Measurements from ENCODE around the gene CELF1. TPM values are rescaled to one million over a fixed set of nuclear protein-coding genes. Genes with fewer than 3 reads are reported as not detected.

Gene CELF1
- total and polyA plus RNA-seq, 9 of the 15 experiments (the other 6 are each of a cell fraction or from before 2014, with no cell fraction given): 11.3 to 142 (median 77.4) TPM

DNA sequence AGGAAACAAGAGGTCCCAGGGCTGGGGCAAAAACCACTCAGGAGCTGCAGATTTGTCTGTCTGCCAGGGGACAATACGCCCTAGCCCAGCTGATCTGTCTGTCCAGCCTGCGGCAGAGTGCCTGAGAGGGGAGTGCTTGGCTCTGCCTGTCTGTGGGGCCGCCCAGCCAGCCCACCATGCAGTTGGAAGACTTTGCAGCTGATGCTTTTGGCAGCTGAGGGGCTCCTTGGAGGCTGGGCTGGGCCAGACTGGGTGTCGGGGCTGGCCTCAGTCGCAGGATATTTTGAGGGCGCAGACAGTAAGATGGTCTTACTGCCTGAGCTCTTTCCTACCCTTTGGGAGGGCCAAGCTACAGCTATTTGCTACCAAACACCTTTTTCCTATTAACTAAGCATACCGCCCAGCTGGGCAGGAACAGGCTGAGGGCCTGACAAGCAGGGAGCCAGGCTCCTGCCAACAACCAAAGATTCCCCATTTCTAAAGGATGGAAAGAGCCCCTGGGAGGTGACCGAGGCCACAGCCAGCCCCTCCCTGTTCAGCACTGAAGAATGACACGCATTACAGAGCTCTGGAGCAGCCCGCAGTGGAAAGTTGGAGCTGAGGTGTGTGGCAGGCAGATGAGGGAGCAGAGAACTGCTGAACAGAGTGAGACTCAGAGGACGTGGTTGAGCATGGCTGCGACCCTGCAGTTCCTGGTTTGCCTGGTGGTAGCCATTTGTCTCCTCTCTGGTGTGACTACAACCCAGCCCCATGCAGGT is 33.3 kb upstream of the CELF1 start, which contains the start of gene FAM180B:
Gene FAM180B, plus strand, starts transcription at position 581 of the 758 bp plus-strand sequence. Its CDS starts 91 bp downstream, at position 672.
- BruUV-seq (replicated peaks): no TSS peak
- H3K4me3 ChIP-seq: no peak within 1 kb of the TSS
- H3K9ac ChIP-seq (ENCODE audit: insufficient read depth in 1 of 2, low read depth in 2 of 2, low read length in 2 of 2): peak within 1 kb of the TSS in 1 of 2 experiments; percentile 52; a peak in 2 of 4 replicates
- WGBS (ENCODE audit: insufficient coverage, low coverage, missing lambda C conversion rate): 71% methylated on average over 12 of the region's 12 CpGs
- FAIRE-seq (no peak), DNase-seq (ENCODE audit: extremely low read depth in 1 of 4, low spot score in 3 of 4) (no peak), ATAC-seq (peak; percentile 39)
- no peaks in the 10 kb centered on the region for H3K9me1 ChIP-seq (ENCODE audit: control insufficient read depth, insufficient read depth, low read length)
- intact Hi-C loops (cut with micrococcal nuclease): no loop called here
- H3K79me2 ChIP-seq (ENCODE audit: control insufficient read depth, insufficient read depth, low read length): peaks cover 7% of the 10 kb centered on the region; the same call in 1 of the 3 replicates
- H3K27ac ChIP-seq (ENCODE audit: extremely low read depth, low read depth, low read length): no peak within 1 kb of the TSS
- no peaks in the 10 kb centered on the region for H3K9me3 ChIP-seq (replicated peaks; ENCODE audit: control insufficient read depth, insufficient read depth, low read depth, low read length)
- peaks cover 0 to 14% of the 10 kb centered on the region in 2 experiments; a peak in 1 of 5 replicates for H3K4me1 ChIP-seq (replicated peaks in 1 of 2; ENCODE audit: control insufficient read depth in 2 of 2, insufficient read depth in 2 of 2, low read length in 2 of 2)
- H3K36me3 ChIP-seq (ENCODE audit: control insufficient read depth, insufficient read depth, low read length): peaks cover 40% of the 10 kb centered on the region
- no peaks in the 10 kb centered on the region for H3K27me3 ChIP-seq (ENCODE audit: control insufficient read depth in 2 of 2, insufficient read depth in 2 of 2, low read length in 2 of 2)
- H2AFZ ChIP-seq (ENCODE audit: low read depth, low read length): no peak within 1 kb of the TSS
- ChIA-PET POLR2A (interaction anchor here (0.6 to 4.2 kb wide), 10 partner anchors 9 to 75 kb away, joined by 3 to 35 read pairs (median 4); partner anchors contain the start of gene C1QTNF4), CTCF (ENCODE audit: low intra/inter-chr PET ratio) (no interaction called here)
- H3K4me2 ChIP-seq (ENCODE audit: insufficient read depth, low read length): no peak within 1 kb of the TSS
- no peak for TF ChIP-seq ZKSCAN1 (IDR thresholded peaks at IDR 0.05; ENCODE audit: low read depth, low read length)
- TF ChIP-seq ZBTB12 (CRISPR knock-in tag; IDR thresholded peaks at IDR 0.05): no peak
- TF ChIP-seq TFAP4 (CRISPR knock-in tag; IDR thresholded peaks at IDR 0.05; ENCODE audit: borderline replicate concordance): peak; percentile 19; the same call in 1 of the 2 replicates
- TF ChIP-seq, protein P1, sequence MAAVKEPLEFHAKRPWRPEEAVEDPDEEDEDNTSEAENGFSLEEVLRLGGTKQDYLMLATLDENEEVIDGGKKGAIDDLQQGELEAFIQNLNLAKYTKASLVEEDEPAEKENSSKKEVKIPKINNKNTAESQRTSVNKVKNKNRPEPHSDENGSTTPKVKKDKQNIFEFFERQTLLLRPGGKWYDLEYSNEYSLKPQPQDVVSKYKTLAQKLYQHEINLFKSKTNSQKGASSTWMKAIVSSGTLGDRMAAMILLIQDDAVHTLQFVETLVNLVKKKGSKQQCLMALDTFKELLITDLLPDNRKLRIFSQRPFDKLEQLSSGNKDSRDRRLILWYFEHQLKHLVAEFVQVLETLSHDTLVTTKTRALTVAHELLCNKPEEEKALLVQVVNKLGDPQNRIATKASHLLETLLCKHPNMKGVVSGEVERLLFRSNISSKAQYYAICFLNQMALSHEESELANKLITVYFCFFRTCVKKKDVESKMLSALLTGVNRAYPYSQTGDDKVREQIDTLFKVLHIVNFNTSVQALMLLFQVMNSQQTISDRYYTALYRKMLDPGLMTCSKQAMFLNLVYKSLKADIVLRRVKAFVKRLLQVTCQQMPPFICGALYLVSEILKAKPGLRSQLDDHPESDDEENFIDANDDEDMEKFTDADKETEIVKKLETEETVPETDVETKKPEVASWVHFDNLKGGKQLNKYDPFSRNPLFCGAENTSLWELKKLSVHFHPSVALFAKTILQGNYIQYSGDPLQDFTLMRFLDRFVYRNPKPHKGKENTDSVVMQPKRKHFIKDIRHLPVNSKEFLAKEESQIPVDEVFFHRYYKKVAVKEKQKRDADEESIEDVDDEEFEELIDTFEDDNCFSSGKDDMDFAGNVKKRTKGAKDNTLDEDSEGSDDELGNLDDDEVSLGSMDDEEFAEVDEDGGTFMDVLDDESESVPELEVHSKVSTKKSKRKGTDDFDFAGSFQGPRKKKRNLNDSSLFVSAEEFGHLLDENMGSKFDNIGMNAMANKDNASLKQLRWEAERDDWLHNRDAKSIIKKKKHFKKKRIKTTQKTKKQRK (IDR thresholded peaks at IDR 0.05; ENCODE audit: borderline replicate concordance, low read depth, low read length): no peak
- TF ChIP-seq U2AF1 (optimal IDR thresholded peaks at IDR 0.05; ENCODE audit: low read depth, low read length): no peak
- TF ChIP-seq NONO (IDR thresholded peaks at IDR 0.05; ENCODE audit: low read depth in 2 of 2, low read length in 1 of 2): no peak
- TF ChIP-seq KHSRP (IDR thresholded peaks at IDR 0.05): no peak
- TF ChIP-seq RBFOX2 (IDR thresholded peaks at IDR 0.05; ENCODE audit: low read depth, low read length): peak; percentile 41; the same call in 1 of the 2 replicates
- TF ChIP-seq ZC3H11A (IDR thresholded peaks at IDR 0.05; ENCODE audit: low read depth, low read length): no peak
- no peak for TF ChIP-seq ZNF764 (CRISPR knock-in tag; IDR thresholded peaks at IDR 0.05; ENCODE audit: low read depth)
- TF ChIP-seq CBX5 (IDR thresholded peaks at IDR 0.05; ENCODE audit: borderline replicate concordance, low read depth): no peak
- TF ChIP-seq POLR2G (IDR thresholded peaks at IDR 0.05; ENCODE audit: low read depth, low read length): peak; percentile 52; the same call in 1 of the 2 replicates
- in situ Hi-C loops (cut with MboI): no loop called here
- H4K20me1 ChIP-seq (replicated peaks; ENCODE audit: control insufficient read depth, insufficient read depth, low read length): no peaks in the 10 kb centered on the region
